GM12878 (cell line): ENCODE data around the gene EHHADH. TPM values are rescaled to one million over a fixed set of nuclear protein-coding genes. Genes with fewer than 3 reads are reported as not detected.

ENCODE experiments used
- ATAC-seq: fragments of 200-7000 bp; cut with Tn5 transposase; 3 replicates; pipeline ENCODE4 v1.9.1; 2020; ENCODE audit warnings: mild to moderate bottlenecking, moderate library complexity
- BruUV-seq: library from RNA; stranded (reverse); fragments of 400-500 nt; replicated peaks from 2 replicates; lab custom pipeline; 2021; lab: Mats Ljungman, UMichigan
- CTCF ChIA-PET: fragments of 300-600 bp; sonication (Branson Sonifier 250); formaldehyde crosslinking; extraction: SDS; loops from one replicate; lab custom pipeline; 2021; ENCODE audit warnings: inconsistent platforms; lab: Yijun Ruan, JAX
- POLR2A ChIA-PET: fragments of 350-600 bp; formaldehyde crosslinking; extraction: SDS; loops from one replicate; lab custom pipeline; 2021; ENCODE audit warnings: inconsistent platforms; lab: Charles Lee
- RAD21 ChIA-PET: fragments of 300-600 bp; sonication (Branson Sonifier 250); formaldehyde crosslinking; loops from one replicate; lab custom pipeline; 2023; ENCODE audit warnings: antibody characterized with exemption; ENCODE audit not compliant: unreplicated experiment; lab: Charles Lee
- SMC1A ChIA-PET: fragments of 300-600 bp; sonication (Branson Sonifier 250); formaldehyde crosslinking; loops from one replicate; lab custom pipeline; 2023; ENCODE audit not compliant: unreplicated experiment, uncharacterized antibody; lab: Charles Lee
- DNase-seq: peaks from one replicate; pipeline ENCODE4 v3.0.0-alpha.2; 2011; ENCODE audit warnings: low read depth, low spot score
- FAIRE-seq: peaks from 3 replicates; lab custom pipeline; 2011; peaks lifted over from hg19 to GRCh38; lab: Jason Lieb, UNC
- H2AFZ ChIP-seq: 2 replicates; pipeline ENCODE4 v1.6.0; 2011; ENCODE audit warnings: low read depth, low read length, control low read depth; ENCODE audit not compliant: control insufficient read depth
- H3K27ac ChIP-seq: 2 replicates; pipeline ENCODE4 v1.5.1; 2011; ENCODE audit warnings: control low read depth; ENCODE audit not compliant: control insufficient read depth, insufficient read depth
- H3K27me3 ChIP-seq, 2 experiments: replicated peaks in 1 of 2; 2 replicates each; pipeline versions ENCODE4 v1.6.0 to v1.6.1; 2011; ENCODE audit warnings: low read length in 1 of 2; ENCODE audit not compliant: control insufficient read depth in 2 of 2, insufficient read depth in 2 of 2
- H3K36me3 ChIP-seq, 2 experiments: 2 replicates each; pipeline ENCODE4 v1.5.1; 2011; ENCODE audit warnings: low read length in 1 of 2; ENCODE audit not compliant: control insufficient read depth in 2 of 2, insufficient read depth in 2 of 2
- H3K4me1 ChIP-seq: 2 replicates; pipeline ENCODE4 v1.6.1; 2011; ENCODE audit warnings: mild to moderate bottlenecking, low read length, moderate library complexity, mixed read lengths; ENCODE audit not compliant: control insufficient read depth, insufficient read depth
- H3K4me2 ChIP-seq: 2 replicates; pipeline ENCODE4 v1.6.0; 2011; ENCODE audit warnings: control low read depth; ENCODE audit not compliant: control insufficient read depth, insufficient read depth
- H3K4me3 ChIP-seq: fragments of 200-600 bp; sonication (generic); 2 replicates; pipeline ENCODE4 v1.5.1; 2016
- H3K79me2 ChIP-seq: 2 replicates; pipeline ENCODE4 v1.6.0; 2011; ENCODE audit warnings: low read length; ENCODE audit not compliant: control insufficient read depth, insufficient read depth
- H3K9ac ChIP-seq: 2 replicates; pipeline ENCODE4 v1.8.0; 2011; ENCODE audit warnings: low read length, control low read depth, mixed read lengths; ENCODE audit not compliant: control insufficient read depth, insufficient read depth
- H3K9me3 ChIP-seq: replicated peaks from 3 replicates; pipeline ENCODE4 v1.5.1; 2011; ENCODE audit warnings: mild to moderate bottlenecking, low read length; ENCODE audit not compliant: control insufficient read depth, insufficient read depth
- H4K20me1 ChIP-seq: 2 replicates; pipeline ENCODE4 v1.6.0; 2011; ENCODE audit not compliant: control insufficient read depth, insufficient read depth
- BACH1 ChIP-seq: fragments of 450-650 bp; IDR thresholded peaks from 2 replicates; pipeline ENCODE4 v1.6.1; 2017; ENCODE audit warnings: mild to moderate bottlenecking, borderline replicate concordance
- FOXK2 ChIP-seq: fragments of 450-650 bp; IDR thresholded peaks from 2 replicates; pipeline ENCODE4 v1.6.1; 2017; ENCODE audit warnings: mild to moderate bottlenecking, moderate library complexity
- LARP7 ChIP-seq: fragments of 450-650 bp; IDR thresholded peaks from 2 replicates; pipeline ENCODE4 v1.6.1; 2017; ENCODE audit warnings: mild to moderate bottlenecking
- NRF1 ChIP-seq: conservative IDR thresholded peaks from 2 replicates; pipeline ENCODE4 v1.6.1; 2011; ENCODE audit warnings: mild to moderate bottlenecking, low read depth, low read length, improper control_type of control experiment
- POLR2A ChIP-seq: IDR thresholded peaks from 2 replicates; pipeline ENCODE4 v1.6.1; 2011; ENCODE audit warnings: low read depth, mild to moderate bottlenecking, low read length
- REST ChIP-seq: IDR thresholded peaks from 2 replicates; pipeline ENCODE4 v1.6.1; 2012; ENCODE audit warnings: mild to moderate bottlenecking, low read depth, low read length
- SIX5 ChIP-seq: IDR thresholded peaks from 2 replicates; pipeline ENCODE4 v1.6.1; 2011; ENCODE audit warnings: mild to moderate bottlenecking, low read depth, low read length, moderate library complexity; ENCODE audit not compliant: severe bottlenecking
- YY1 ChIP-seq: IDR thresholded peaks from 2 replicates; pipeline ENCODE4 v1.6.1; 2011; ENCODE audit warnings: low read depth, mild to moderate bottlenecking, low read length
- ZBTB40 ChIP-seq: fragments of 450-650 bp; IDR thresholded peaks from 2 replicates; pipeline ENCODE4 v1.6.1; 2016; ENCODE audit warnings: mild to moderate bottlenecking, moderate library complexity, borderline replicate concordance
- WGBS: methylation state at CpG from one replicate; pipeline ENCODE4 v1.1.6; 2016; ENCODE audit warnings: low lambda C conversion rate; ENCODE audit not compliant: insufficient replicate concordance, insufficient coverage; ENCODE audit errors: missing lambda C conversion rate; 5-methylcytosine and 5-hydroxymethylcytosine counted together
- in situ Hi-C: fragments of 300-500 bp; cut with MboI; formaldehyde crosslinking; loops from 9 replicates; pipeline ENCODE4 v1.14.3; 2018; ENCODE audit warnings: mixed read lengths
- intact Hi-C: fragments of 100-400 bp; cut with micrococcal nuclease; formaldehyde crosslinking; loops from one replicate; pipeline ENCODE4 v1.14.2; 2022; ENCODE audit not compliant: unreplicated experiment
- polyA plus RNA-seq, 11 experiments: library from polyadenylated mRNA; depleted of rRNA in 4 of 11; unstranded in 6 of 11; stranded (reverse) in 5 of 11; fragments of >200 nt; fragmentation: Nextera tagmentation in 4 of 11; fragmentation: Illumina TruSeq in 1 of 11; extraction: Ambion mirVana in 4 of 11; extraction: Trizol in 1 of 11; gene quantifications; 1 replicate in 1 of 11; 2 replicates in 10 of 11; pipeline versions ENCODE4 v1.2.1 to v1.2.3, GENCODE V29; 2011 to 2016; ENCODE audit warnings: inconsistent platforms in 2 of 11, missing spikeins in 2 of 11, low read depth in 1 of 11
- total RNA-seq, 4 experiments: library from RNA; depleted of rRNA in 3 of 4; stranded (reverse); fragments of >200 nt in 3 of 4; fragmentation: Illumina TruSeq in 1 of 4; extraction: Trizol in 1 of 4; gene quantifications; 2 replicates each; pipeline versions ENCODE4 v1.2.1 to v1.2.3, GENCODE V29; 2013 to 2021

The EHHADH gene
- total and polyA plus RNA-seq, 10 of the 15 experiments (the other 5 are each of a cell fraction or from before 2014, with no cell fraction given): 0.96 to 8.4 (median 5.3) TPM

- no peak for TF ChIP-seq FOXK2
- TF ChIP-seq, all 136 proteins: peak for 0
- WGBS: 30% methylated on average over 2 of the region's 2 CpGs
- intact Hi-C loops: no loop called here
Measured at GRCh38 chr3:185207481-185207880, 46.4 kb downstream of the EHHADH start.

GRCh38 chr3:185205865-185206264, 48.0 kb downstream of the EHHADH start:
- SMC1A ChIA-PET: no interaction called here
- no peaks in the 10 kb centered on the region for H3K36me3 ChIP-seq
- no peaks in the 10 kb centered on the region for H3K9me3 ChIP-seq
- H3K4me3 ChIP-seq: no peak overlapping the region
- no peaks in the 10 kb centered on the region for H4K20me1 ChIP-seq
- no peak overlapping the region for H3K27ac ChIP-seq
- peaks cover 17% of the 10 kb centered on the region for H3K4me1 ChIP-seq
- in situ Hi-C loops: no loop called here
- H3K27me3 ChIP-seq: no peaks in the 10 kb centered on the region
- 68% methylated on average over 7 of the region's 7 CpGs for WGBS
- FAIRE-seq: no peak
- no peak overlapping the region for H2AFZ ChIP-seq
- intact Hi-C loops: no loop called here
- H3K79me2 ChIP-seq: no peaks in the 10 kb centered on the region
- POLR2A ChIA-PET: no interaction called here
- no peak for TF ChIP-seq POLR2A
- TF ChIP-seq BACH1: no peak
- no peak for TF ChIP-seq NRF1
- TF ChIP-seq REST: no peak
- TF ChIP-seq ZBTB40: no peak
- no peak for TF ChIP-seq LARP7
- TF ChIP-seq SIX5: no peak
- TF ChIP-seq YY1: no peak
- RAD21 ChIA-PET: no interaction called here
- CTCF ChIA-PET: no interaction called here
- H3K4me2 ChIP-seq: no peak overlapping the region
- no peak overlapping the region for H3K9ac ChIP-seq
- no peak for ATAC-seq
- DNase-seq: no peak
- no TSS peak for BruUV-seq

More at GRCh38 chr3:185207481-185207880, 46.4 kb downstream of the EHHADH start:
- Histone ChIP-seq H4K20me1 (no peaks in the 10 kb centered on the region), H3K4me3 (no peak overlapping the region), H3K27me3 (no peaks in the 10 kb centered on the region), H2AFZ (no peak overlapping the region), H3K36me3 (no peaks in the 10 kb centered on the region), H3K9me3 (no peaks in the 10 kb centered on the region), H3K4me2 (peak overlapping the region; percentile 21; the same call in 1 of the 2 replicates), H3K9ac (no peak overlapping the region), H3K4me1 (peaks cover 17% of the 10 kb centered on the region), H3K79me2 (no peaks in the 10 kb centered on the region), H3K27ac (peak overlapping the region; percentile 64; the same call in 1 of the 2 replicates)
- in situ Hi-C loops: no loop called here
- ChIA-PET CTCF (no interaction called here), POLR2A (no interaction called here), RAD21 (no interaction called here), SMC1A (interaction anchor here (1.2 to 1.3 kb wide), 2 partner anchors 20 to 101 kb away, joined by 3 to 5 read pairs; no protein-coding TSS in a partner anchor)
- DNase-seq (no peak), FAIRE-seq (peak; percentile 7), ATAC-seq (no peak)
- no TSS peak for BruUV-seq
